ENCODE measurements around the gene SPTBN2. TPM values are rescaled to one million over a fixed set of nuclear protein-coding genes. Genes with fewer than 3 reads are reported as not detected.

SPTBN2 gene
- polyA plus RNA-seq, 4 donors, result 56.0 to 67.5 (median 64.7) TPM

- DNase-seq (ENCODE audit: low read depth in 4 of 4, low spot score in 2 of 4), result no peak
These were observed 41.9 kb downstream of the SPTBN2 start for GRCh38 chr11:66686801-66687750.

- DNase-seq (ENCODE audit: low read depth in 4 of 4, low spot score in 2 of 4), result no peak
These were observed 42.8 kb downstream of the SPTBN2 start for GRCh38 chr11:66686100-66686785.

GRCh38 chr11:66685276-66686099, 43.5 kb downstream of the SPTBN2 start:
- DNase-seq (ENCODE audit: low read depth in 4 of 4, low spot score in 2 of 4), result no peak

- DNase-seq (ENCODE audit: low read depth in 4 of 4, low spot score in 2 of 4), result no peak
These were observed 44.4 kb downstream of the SPTBN2 start for GRCh38 chr11:66684635-66685034.

GRCh38 chr11:66683877-66684276, 45.1 kb downstream of the SPTBN2 start:
- DNase-seq (ENCODE audit: low read depth in 4 of 4, low spot score in 2 of 4), result no peak

- DNase-seq (ENCODE audit: low read depth in 4 of 4, low spot score in 2 of 4), result no peak
These were observed 47.9 kb downstream of the SPTBN2 start for GRCh38 chr11:66680966-66681645.

GRCh38 chr11:66677599-66678375, 51.2 kb downstream of the SPTBN2 start, which contains the start of gene RBM4B:
Gene RBM4B, minus strand, starts transcription at chr11:66677887. Its CDS starts 808 bp downstream, at chr11:66677079.
- peak; percentile 88 to 92 (median 90) for DNase-seq (ENCODE audit: low read depth in 4 of 4, low spot score in 2 of 4)

GRCh38 chr11:66676931-66677598, 52.0 kb downstream of the SPTBN2 start:
- peak in 1 of 4 donors; percentile 27 for DNase-seq (ENCODE audit: low read depth in 4 of 4, low spot score in 2 of 4)

- no peak for DNase-seq (ENCODE audit: low read depth in 4 of 4, low spot score in 2 of 4)
These were observed 52.6 kb downstream of the SPTBN2 start for GRCh38 chr11:66676282-66676919.

- DNase-seq (ENCODE audit: low read depth in 4 of 4, low spot score in 2 of 4), result no peak
These were observed 53.9 kb downstream of the SPTBN2 start for GRCh38 chr11:66674964-66675602.

- no peak for DNase-seq (ENCODE audit: low read depth in 4 of 4, low spot score in 2 of 4)
These were observed 58.2 kb downstream of the SPTBN2 start for GRCh38 chr11:66670816-66671215.

- no peak for DNase-seq (ENCODE audit: low read depth in 4 of 4, low spot score in 2 of 4)
These were observed 63.6 kb downstream of the SPTBN2 start for GRCh38 chr11:66665369-66665768.

GRCh38 chr11:66663741-66664296, 65.2 kb downstream of the SPTBN2 start:
- DNase-seq (ENCODE audit: low read depth in 4 of 4, low spot score in 2 of 4), result no peak

GRCh38 chr11:66659763-66660162, 69.3 kb downstream of the SPTBN2 start:
- no peak for DNase-seq (ENCODE audit: low read depth in 4 of 4, low spot score in 2 of 4)

- no peak for DNase-seq (ENCODE audit: low read depth in 4 of 4, low spot score in 2 of 4)
These were observed 75.9 kb downstream of the SPTBN2 start for GRCh38 chr11:66653123-66653522.

- DNase-seq (ENCODE audit: low read depth in 4 of 4, low spot score in 2 of 4), result no peak
These were observed 76.4 kb downstream of the SPTBN2 start for GRCh38 chr11:66652651-66653050.

- no peak for DNase-seq (ENCODE audit: low read depth in 4 of 4, low spot score in 2 of 4)
These were observed 78.0 kb downstream of the SPTBN2 start for GRCh38 chr11:66651016-66651415.

GRCh38 chr11:66649903-66650302, 79.1 kb downstream of the SPTBN2 start:
- no peak for DNase-seq (ENCODE audit: low read depth in 4 of 4, low spot score in 2 of 4)

Data from left renal cortex interstitium (tissue), 4 donors.